Body of pancreas (tissue), 4 donors: ENCODE measurements around the gene NDUFA13. TPM values are rescaled to one million over a fixed set of nuclear protein-coding genes. Genes with fewer than 3 reads are reported as not detected.

Experiments
- ATAC-seq: fragments of 150-250 bp; one replicate; pipeline ENCODE4 v1.9.1; 2016
- DNase-seq, 4 donors: peaks; one replicate each; pipeline ENCODE4 v3.0.0-alpha.2; 2019
- H3K27ac ChIP-seq, 4 donors: fragments of 200-600 bp; sonication (generic); 1 replicate in 3 of 4; 2 replicates in 1 of 4; pipeline versions ENCODE4 v1.5.1 to v1.6.1; 2016 to 2019; ENCODE audit warnings: mild to moderate bottlenecking in 1 of 4, mixed read lengths in 1 of 4, moderate library complexity in 1 of 4
- H3K27me3 ChIP-seq, 2 donors: fragments of 200-600 bp; sonication (generic); one replicate each; pipeline ENCODE4 v1.6.0; 2016; ENCODE audit warnings: mild to moderate bottlenecking in 1 of 2
- H3K36me3 ChIP-seq, 2 donors: fragments of 200-600 bp; sonication (generic); replicated peaks in 1 of 2; 2 replicates each; pipeline ENCODE4 v1.5.1; 2016; ENCODE audit warnings: low read depth in 2 of 2; ENCODE audit not compliant: insufficient read depth in 1 of 2
- H3K4me1 ChIP-seq: fragments of 200-600 bp; sonication (generic); one replicate; pipeline ENCODE4 v1.6.0; 2016
- H3K4me3 ChIP-seq, 2 donors: fragments of 200-600 bp; sonication (generic); 1 replicate in 1 of 2; 2 replicates in 1 of 2; pipeline ENCODE4 v1.5.1; 2016 to 2019
- H3K9me3 ChIP-seq, 3 donors: fragments of 200-600 bp; sonication (generic); 1 replicate in 2 of 3; 2 replicates in 1 of 3; pipeline ENCODE4 v1.5.1; 2016
- CTCF ChIP-seq, 7 experiments: fragments of 450-650 bp in 4 of 7; fragments of 200-600 bp in 3 of 7; sonication (generic) in 3 of 7; IDR thresholded peaks; one replicate each; pipeline ENCODE4 v1.5.1; 2016 to 2019; ENCODE audit warnings: antibody characterized with exemption in 7 of 7
- POLR2A ChIP-seq, 3 donors: fragments of 450-650 bp; IDR thresholded peaks; one replicate each; pipeline ENCODE4 v1.6.1; 2016; ENCODE audit warnings: antibody characterized with exemption in 3 of 3, mild to moderate bottlenecking in 2 of 3
- WGBS, 2 donors: methylation state at CpG; one replicate each; pipeline ENCODE4 v1.1.5; 2017; 5-methylcytosine and 5-hydroxymethylcytosine counted together
- intact Hi-C: fragments of 100-400 bp; cut with DNase I; formaldehyde crosslinking; loops from one replicate; pipeline ENCODE4 v1.15.1; 2023
- total RNA-seq, 2 donors: library from RNA; depleted of rRNA; stranded (reverse); fragments of >200 nt; gene quantifications; one replicate each; pipeline ENCODE4 v1.1.0, GENCODE V29; 2016

The NDUFA13 gene
- total RNA-seq, 2 donors from 2014 or later, result 32.0 to 38.4 TPM

GRCh38 chr19:19562665-19563347 lies 46.8 kb downstream of the NDUFA13 start:
- no peak for ATAC-seq
- intact Hi-C loops, result no loop called here
- Histone ChIP-seq H3K36me3 (no peaks in the 10 kb centered on the region), H3K27ac (no peak overlapping the region), H3K9me3 (no peaks in the 10 kb centered on the region), H3K4me1 (no peaks in the 10 kb centered on the region), H3K4me3 (no peak overlapping the region), H3K27me3 (no peaks in the 10 kb centered on the region)
- no peak for TF ChIP-seq CTCF (IDR thresholded peaks at IDR 0.05)
- TF ChIP-seq POLR2A (IDR thresholded peaks at IDR 0.05), result no peak
- 64 to 73% methylated on average over 5 to 17 of the region's 17 CpGs for WGBS, 2 donors
- DNase-seq, result no peak

- Histone ChIP-seq H3K36me3 (no peaks in the 10 kb centered on the region), H3K27ac (no peak overlapping the region), H3K9me3 (no peaks in the 10 kb centered on the region), H3K4me3 (no peak overlapping the region), H3K27me3 (no peaks in the 10 kb centered on the region), H3K4me1 (no peaks in the 10 kb centered on the region)
- no peak for DNase-seq
- no peak for ATAC-seq
- WGBS, 2 donors, result 82 to 90% methylated on average over 12 to 15 of the region's 17 CpGs
- intact Hi-C loops, result no loop called here
- TF ChIP-seq CTCF (IDR thresholded peaks at IDR 0.05) (no peak), POLR2A (IDR thresholded peaks at IDR 0.05) (no peak)
Observed at GRCh38 chr19:19563348-19563848, 47.4 kb downstream of the NDUFA13 start.

- WGBS, 2 donors, result 57 to 60% methylated on average over 7 of the region's 7 CpGs
- intact Hi-C loops, result no loop called here
- Histone ChIP-seq H3K4me3 (no peak overlapping the region), H3K9me3 (no peaks in the 10 kb centered on the region), H3K27ac (no peak overlapping the region), H3K4me1 (no peaks in the 10 kb centered on the region), H3K27me3 (no peaks in the 10 kb centered on the region), H3K36me3 (no peaks in the 10 kb centered on the region)
- DNase-seq (no peak), ATAC-seq (no peak)
- TF ChIP-seq CTCF (IDR thresholded peaks at IDR 0.05), result no peak
- no peak for TF ChIP-seq POLR2A (IDR thresholded peaks at IDR 0.05)
Observed at GRCh38 chr19:19566306-19566705, 50.3 kb downstream of the NDUFA13 start.

GRCh38 chr19:19567391-19567790 lies 51.4 kb downstream of the NDUFA13 start:
- H3K27me3 ChIP-seq, result no peaks in the 10 kb centered on the region
- TF ChIP-seq CTCF (IDR thresholded peaks at IDR 0.05) (no peak), POLR2A (IDR thresholded peaks at IDR 0.05) (no peak)
- ATAC-seq, result no peak
- H3K27ac ChIP-seq, result no peak overlapping the region
- H3K4me1 ChIP-seq, result no peaks in the 10 kb centered on the region
- no peak for DNase-seq
- no peaks in the 10 kb centered on the region for H3K9me3 ChIP-seq
- no peak overlapping the region for H3K4me3 ChIP-seq
- 50 to 76% methylated on average over 1 to 3 of the region's 3 CpGs for WGBS, 2 donors
- H3K36me3 ChIP-seq, result no peaks in the 10 kb centered on the region
- intact Hi-C loops, result no loop called here
